Fibroblast of pulmonary artery (primary cell): ENCODE measurements around the gene POU2F3.

Experiments used
- DNase-seq: peaks from one replicate; pipeline ENCODE4 v3.0.0-alpha.2; 2010; ENCODE audit warnings: low read depth
- H3K4me3 ChIP-seq: replicated peaks from 2 replicates; pipeline ENCODE4 v1.5.1; 2011; ENCODE audit warnings: low read depth, mild to moderate bottlenecking, control low read depth, low read length, moderate library complexity
- TF ChIP-seq, protein P1 (sequence below): IDR thresholded peaks from 2 replicates; pipeline ENCODE4 v1.5.1; 2011; ENCODE audit warnings: mild to moderate bottlenecking, control low read depth, low read length, inconsistent platforms; ENCODE audit errors: missing control alignments

Gene POU2F3

GRCh38 chr11:120304526-120304925 lies 64.6 kb downstream of the POU2F3 start:
- peak; percentile 39 for DNase-seq
- TF ChIP-seq, protein P1, sequence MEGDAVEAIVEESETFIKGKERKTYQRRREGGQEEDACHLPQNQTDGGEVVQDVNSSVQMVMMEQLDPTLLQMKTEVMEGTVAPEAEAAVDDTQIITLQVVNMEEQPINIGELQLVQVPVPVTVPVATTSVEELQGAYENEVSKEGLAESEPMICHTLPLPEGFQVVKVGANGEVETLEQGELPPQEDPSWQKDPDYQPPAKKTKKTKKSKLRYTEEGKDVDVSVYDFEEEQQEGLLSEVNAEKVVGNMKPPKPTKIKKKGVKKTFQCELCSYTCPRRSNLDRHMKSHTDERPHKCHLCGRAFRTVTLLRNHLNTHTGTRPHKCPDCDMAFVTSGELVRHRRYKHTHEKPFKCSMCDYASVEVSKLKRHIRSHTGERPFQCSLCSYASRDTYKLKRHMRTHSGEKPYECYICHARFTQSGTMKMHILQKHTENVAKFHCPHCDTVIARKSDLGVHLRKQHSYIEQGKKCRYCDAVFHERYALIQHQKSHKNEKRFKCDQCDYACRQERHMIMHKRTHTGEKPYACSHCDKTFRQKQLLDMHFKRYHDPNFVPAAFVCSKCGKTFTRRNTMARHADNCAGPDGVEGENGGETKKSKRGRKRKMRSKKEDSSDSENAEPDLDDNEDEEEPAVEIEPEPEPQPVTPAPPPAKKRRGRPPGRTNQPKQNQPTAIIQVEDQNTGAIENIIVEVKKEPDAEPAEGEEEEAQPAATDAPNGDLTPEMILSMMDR: no peak

GRCh38 chr11:120305286-120305685 lies 65.3 kb downstream of the POU2F3 start:
- no peak overlapping the region for H3K4me3 ChIP-seq
- DNase-seq: no peak
- TF ChIP-seq, protein P1: no peak

More at GRCh38 chr11:120304526-120304925, 64.6 kb downstream of the POU2F3 start:
- no peak overlapping the region for H3K4me3 ChIP-seq

- peak; percentile 84 for DNase-seq
- H3K4me3 ChIP-seq: no peak overlapping the region
- TF ChIP-seq, protein P1: peak; percentile 59
These were observed 66.7 kb downstream of the POU2F3 start for GRCh38 chr11:120306519-120307242.

DNA sequence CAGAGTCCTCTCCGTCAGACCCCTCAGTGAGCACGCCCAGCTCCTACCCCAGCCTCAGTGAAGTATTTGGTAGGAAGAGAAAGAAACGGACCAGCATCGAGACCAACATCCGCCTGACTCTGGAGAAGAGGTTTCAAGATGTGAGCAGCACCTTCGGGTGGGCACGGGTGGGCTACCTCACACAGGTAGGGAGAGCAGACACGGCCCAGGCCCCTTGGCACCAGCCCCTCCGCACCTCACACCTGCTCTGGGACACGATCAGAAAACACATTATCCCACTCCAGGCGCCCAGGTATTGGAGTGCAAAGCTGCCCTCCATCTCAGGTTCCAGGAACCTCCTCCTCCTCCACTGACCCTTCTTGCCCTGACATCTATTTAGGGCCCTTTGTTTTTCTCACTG lies 67.5 kb downstream of the POU2F3 start:
- no peak overlapping the region for H3K4me3 ChIP-seq
- TF ChIP-seq, protein P1: no peak
- no peak for DNase-seq

DNA sequence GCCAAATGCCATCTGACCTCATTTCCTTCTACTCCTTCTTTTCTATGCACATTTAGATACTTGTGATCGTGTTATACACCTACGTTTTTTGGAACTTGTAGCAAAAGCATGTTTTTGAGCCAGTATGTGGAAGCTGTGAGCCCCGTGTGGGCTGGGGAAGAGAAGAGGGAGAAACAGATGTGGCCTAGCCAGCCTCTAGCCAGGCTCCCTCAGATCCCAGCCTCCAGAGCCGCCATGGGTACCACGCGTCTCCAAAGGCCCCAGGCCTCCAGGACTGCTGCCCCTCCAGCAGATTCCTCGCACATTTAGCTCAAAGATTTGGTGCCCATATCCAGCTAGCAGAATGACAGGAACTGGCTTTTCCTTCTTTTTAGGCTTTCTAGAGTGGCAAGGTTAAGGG lies 68.1 kb downstream of the POU2F3 start:
- H3K4me3 ChIP-seq: no peak overlapping the region
- DNase-seq: no peak
- TF ChIP-seq, protein P1: no peak

- H3K4me3 ChIP-seq: no peak overlapping the region
- no peak for DNase-seq
- TF ChIP-seq, protein P1: no peak
These were observed 70.9 kb downstream of the POU2F3 start for GRCh38 chr11:120310870-120311269.

GRCh38 chr11:120314861-120315260 lies 74.9 kb downstream of the POU2F3 start:
- TF ChIP-seq, protein P1: no peak
- no peak overlapping the region for H3K4me3 ChIP-seq
- DNase-seq: no peak
